ENCODE data around the gene GDE1.

The GDE1 gene

GRCh38 chr16:19486051-19486450 is 35.8 kb downstream of the GDE1 start:
- DNase-seq (ENCODE audit: low read depth): no peak

- no peak for DNase-seq (ENCODE audit: low read depth)
Observed at GRCh38 chr16:19485611-19486010, 36.3 kb downstream of the GDE1 start.

- no peak for DNase-seq (ENCODE audit: low read depth)
Observed at GRCh38 chr16:19484096-19484495, 37.8 kb downstream of the GDE1 start.

GRCh38 chr16:19482291-19482690 is 39.6 kb downstream of the GDE1 start:
- DNase-seq (ENCODE audit: low read depth): no peak

- no peak for DNase-seq (ENCODE audit: low read depth)
Observed at GRCh38 chr16:19481769-19482168, 40.1 kb downstream of the GDE1 start.

- no peak for DNase-seq (ENCODE audit: low read depth)
Observed at GRCh38 chr16:19481296-19481695, 40.6 kb downstream of the GDE1 start.

- DNase-seq (ENCODE audit: low read depth): no peak
Observed at GRCh38 chr16:19479302-19479721, 42.6 kb downstream of the GDE1 start.

- DNase-seq (ENCODE audit: low read depth): no peak
Observed at GRCh38 chr16:19478505-19478904, 43.4 kb downstream of the GDE1 start.

GRCh38 chr16:19474617-19475016 is 47.3 kb downstream of the GDE1 start:
- no peak for DNase-seq (ENCODE audit: low read depth)

GRCh38 chr16:19472482-19472881 is 49.4 kb downstream of the GDE1 start:
- no peak for DNase-seq (ENCODE audit: low read depth)

- no peak for DNase-seq (ENCODE audit: low read depth)
Observed at GRCh38 chr16:19468300-19468699, 53.6 kb downstream of the GDE1 start.

GRCh38 chr16:19463468-19464315 is 58.2 kb downstream of the GDE1 start:
- DNase-seq (ENCODE audit: low read depth): no peak

GRCh38 chr16:19460397-19460796 is 61.5 kb downstream of the GDE1 start:
- DNase-seq (ENCODE audit: low read depth): no peak

GRCh38 chr16:19458722-19459379 is 63.0 kb downstream of the GDE1 start:
- DNase-seq (ENCODE audit: low read depth): no peak
